ENCODE results near the gene PSMB4.
"Not testable (repeated sequence)": the region's sequence is repeated elsewhere in the genome, so short reads cannot be mapped to it uniquely, and the experiment has no call there.

The PSMB4 gene

GRCh38 chr1:151399324-151400171, at the start of gene PSMB4:
PSMB4 (plus strand) TSS chr1:151399573; CDS start chr1:151399588, 15 bp downstream.
- peak; percentile 30 to 69 (median 50) for DNase-seq

DNA sequence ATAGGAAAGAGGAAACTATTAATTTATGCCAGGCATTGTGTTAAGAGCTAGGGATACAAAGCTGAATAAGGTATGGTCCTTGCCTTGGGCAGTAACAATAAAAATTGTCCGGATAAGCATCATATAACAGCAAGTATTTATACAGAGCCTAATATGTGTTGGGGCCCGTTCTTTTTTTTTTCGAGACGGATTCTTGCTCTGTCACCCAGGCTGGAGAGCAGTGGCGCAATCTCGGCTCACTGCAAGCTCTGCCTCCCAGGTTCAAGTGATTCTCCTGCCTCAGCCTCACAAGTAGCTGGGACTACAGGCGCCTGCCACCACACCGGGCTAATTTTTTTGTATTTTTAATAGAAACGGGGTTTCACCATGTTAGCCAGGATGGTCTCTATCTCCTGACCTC, 49.0 kb upstream of the PSMB4 start:
- not testable (repeated sequence) for DNase-seq

DNA sequence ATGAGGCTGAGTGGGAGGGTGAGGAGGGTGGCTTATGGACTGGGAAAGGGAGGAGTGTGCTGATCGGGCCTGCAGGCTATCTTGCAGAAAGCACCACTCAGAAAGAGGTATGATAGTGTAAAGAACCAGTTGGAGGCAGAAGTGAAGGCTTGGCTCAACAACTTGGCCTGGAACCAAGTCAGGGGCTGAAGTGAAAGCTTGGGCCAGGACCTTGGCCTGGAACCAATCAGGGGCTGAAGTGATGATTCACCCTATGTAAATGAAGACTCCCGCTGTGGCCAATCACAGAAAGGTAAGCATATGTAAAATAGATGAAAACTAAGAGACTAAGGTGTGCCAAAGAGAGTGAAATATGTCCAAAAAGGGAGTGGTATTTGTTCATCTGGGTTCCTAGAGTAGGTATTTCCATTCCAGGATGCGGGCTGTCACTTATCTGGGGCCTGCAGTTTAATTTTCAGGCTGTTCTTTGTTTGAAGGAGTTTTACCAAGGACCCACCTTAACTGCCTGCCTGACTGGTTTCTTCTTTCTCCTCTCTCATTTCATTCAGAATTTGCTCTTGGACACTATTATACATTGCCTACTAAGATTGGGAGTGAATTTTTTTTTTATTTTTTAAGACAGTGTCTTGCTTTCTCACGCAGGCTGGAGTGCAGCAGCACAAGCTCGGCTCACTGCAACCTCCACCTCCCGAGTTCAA, 47.2 kb upstream of the PSMB4 start:
- no peak for DNase-seq

DNA sequence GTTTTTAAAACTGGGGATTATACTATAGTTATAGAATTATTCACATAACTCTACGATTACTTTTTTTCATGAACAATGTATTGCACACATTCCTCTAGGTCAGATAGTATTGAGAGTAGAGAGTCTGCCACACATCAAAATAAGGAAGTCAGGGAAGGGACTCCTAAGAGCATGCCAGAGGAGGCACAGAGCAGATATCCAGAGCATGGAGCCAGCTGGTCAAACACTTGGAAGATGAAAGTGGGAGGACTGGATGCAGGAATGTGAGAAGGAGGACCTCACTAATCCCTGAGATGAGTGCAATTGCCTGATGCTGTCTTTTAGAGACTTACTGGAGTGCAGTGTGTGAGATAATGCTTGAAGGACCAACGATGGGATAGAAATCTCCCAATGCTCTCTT, 42.7 kb upstream of the PSMB4 start:
- no peak for DNase-seq

- no peak for DNase-seq
Observed at GRCh38 chr1:151361883-151362282, 37.5 kb upstream of the PSMB4 start.

DNA sequence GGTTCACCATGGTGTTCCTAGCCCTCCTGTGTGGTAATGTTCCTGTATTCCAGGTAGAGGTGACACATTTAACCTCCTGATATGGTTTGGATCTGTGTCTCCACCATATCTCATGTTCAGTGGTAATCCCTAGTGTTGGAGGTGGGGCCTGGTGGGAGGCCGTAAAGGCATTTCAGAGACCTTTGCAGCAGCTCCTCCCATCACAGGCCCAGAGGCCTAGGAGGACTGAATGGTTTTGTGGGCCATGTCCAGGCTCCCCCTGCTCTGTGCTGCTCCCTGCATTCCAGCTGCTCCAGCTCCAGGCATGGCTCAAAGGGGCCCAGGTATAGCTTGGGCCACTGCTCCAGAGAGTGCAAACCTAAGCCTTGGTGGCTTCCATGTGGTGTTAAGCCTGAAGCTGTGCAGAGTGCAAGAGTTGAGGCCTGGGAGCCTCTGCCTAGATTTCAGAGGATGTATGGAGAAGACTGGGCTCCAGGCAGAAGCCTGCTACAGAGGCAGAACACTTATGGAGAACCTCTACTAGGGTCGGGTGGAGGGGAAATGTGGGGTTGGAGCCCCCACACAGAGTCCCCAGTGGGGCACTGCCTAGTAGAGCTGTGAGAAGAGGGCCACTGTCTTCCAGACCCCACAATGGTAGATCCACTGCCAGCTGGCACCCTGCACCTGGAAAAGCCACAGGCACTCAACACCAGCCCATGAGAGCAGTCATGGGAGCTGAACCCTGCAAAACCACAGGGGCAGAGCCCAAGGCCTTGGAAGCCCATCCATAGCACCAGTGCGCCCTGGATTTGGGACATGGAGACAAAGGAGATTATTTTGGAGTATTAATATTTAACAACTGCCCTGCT, 36.8 kb upstream of the PSMB4 start:
- no peak for DNase-seq

GRCh38 chr1:151364996-151365395, 34.4 kb upstream of the PSMB4 start:
- no peak for DNase-seq

DNA sequence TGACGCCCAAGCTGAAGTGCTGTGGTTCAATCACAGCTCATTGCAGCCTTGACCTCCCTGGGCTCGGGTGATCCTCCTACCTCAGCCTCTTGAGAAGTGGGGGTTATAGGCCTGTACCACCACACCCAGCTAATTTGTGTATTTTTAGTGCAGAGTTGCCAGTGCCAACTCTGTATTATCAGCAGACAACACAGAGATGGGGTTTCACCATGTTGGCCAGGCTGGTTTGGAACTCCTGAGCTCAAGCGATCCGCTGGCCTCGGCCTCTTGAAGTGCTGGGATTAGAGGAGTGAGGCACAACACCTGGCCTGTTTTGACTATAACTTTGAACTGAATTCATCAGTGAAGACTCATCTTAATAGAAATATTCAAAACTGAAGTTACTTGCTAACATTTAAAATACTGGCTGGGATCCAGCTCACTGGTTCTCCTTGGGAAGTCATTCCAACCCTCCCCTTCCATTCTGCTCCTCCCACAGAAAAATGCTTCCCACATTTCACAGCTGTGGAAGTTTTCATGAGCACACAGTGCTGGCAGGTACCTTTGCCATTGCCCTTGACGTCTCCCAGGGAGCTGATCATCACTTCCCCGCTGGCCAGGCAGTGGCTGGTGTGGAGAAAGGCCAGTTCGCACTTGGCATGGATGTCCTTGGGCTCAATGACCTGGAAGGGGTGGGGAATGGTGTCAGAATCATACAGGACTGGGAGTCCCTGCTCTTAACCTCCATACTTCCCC, 31.5 kb upstream of the PSMB4 start:
- DNase-seq = no peak

GRCh38 chr1:151368393-151369301, 30.7 kb upstream of the PSMB4 start:
- DNase-seq = no peak

DNA sequence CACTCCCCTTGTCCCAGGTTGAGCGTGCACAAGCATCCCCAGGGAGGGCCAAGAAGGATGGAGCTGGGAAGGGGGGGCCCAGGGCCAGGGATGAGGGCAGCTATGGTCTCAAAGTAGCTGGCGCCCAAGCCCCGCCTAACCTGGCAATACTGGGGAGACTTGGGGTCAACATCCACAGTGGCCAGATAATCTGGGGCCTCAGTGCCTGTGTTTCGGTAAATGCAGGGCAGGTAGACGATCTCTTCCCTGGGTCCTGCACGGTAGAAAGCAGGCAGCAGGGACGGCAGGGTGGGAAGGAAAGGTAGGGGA, 30.1 kb upstream of the PSMB4 start:
- no peak for DNase-seq

DNA sequence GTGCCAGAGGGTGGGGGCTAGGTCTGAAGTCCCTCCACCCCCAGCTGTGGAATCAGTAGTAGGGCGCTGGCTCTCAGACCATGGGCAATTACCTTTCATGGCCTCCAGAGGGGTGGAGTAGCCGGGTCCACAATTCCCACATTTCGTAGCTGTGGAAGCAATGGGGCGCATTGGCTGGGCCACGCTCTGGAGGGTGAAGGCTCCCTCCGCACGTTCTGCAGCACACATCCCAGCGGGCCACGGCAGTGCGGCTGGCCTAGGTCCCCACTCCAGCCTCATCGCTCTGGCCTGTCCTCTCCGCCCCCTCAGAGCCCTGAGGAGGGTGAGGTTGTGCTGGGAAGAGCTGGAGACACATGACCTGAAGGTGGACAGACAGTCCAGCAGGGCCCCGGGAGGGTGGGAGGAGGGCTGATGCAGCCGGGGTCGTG, 29.7 kb upstream of the PSMB4 start:
- DNase-seq = no peak

DNA sequence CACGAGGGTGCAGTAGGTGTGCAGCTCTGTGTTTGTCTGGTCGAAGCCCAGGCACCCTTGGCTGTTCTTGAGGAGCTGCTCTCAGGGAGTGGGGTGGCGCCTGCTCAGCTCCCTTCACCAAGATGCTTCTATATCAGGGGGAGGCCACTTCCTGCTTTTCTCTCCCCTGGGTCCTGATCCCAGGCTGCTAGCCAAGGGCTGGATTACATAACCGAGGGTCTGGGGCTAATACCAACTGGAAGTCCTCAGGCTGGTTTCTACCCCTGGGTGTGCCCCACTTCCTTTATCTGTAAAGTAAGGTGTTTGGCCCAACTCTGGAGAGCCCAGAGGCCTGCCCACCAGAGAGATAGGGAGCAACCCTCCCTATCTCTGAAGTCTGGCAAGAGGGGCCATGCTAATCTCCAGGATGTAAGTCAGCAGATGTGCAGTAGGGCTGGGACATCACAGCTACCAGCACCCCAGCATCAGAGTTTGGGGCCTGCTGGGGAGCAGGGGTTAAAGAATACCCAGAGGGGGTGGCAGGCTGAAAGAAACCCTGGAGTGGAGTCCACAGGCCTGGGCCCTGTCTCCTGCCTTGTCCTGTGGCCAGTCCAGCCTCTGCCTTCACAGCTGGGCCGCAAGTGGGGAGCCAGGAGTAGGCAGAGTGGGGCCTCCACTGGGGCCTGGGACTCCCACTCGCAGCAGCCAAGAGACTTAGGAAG, 29.0 kb upstream of the PSMB4 start:
- DNase-seq = no peak

GRCh38 chr1:151371370-151372057, 27.9 kb upstream of the PSMB4 start:
- DNase-seq = no peak

DNA sequence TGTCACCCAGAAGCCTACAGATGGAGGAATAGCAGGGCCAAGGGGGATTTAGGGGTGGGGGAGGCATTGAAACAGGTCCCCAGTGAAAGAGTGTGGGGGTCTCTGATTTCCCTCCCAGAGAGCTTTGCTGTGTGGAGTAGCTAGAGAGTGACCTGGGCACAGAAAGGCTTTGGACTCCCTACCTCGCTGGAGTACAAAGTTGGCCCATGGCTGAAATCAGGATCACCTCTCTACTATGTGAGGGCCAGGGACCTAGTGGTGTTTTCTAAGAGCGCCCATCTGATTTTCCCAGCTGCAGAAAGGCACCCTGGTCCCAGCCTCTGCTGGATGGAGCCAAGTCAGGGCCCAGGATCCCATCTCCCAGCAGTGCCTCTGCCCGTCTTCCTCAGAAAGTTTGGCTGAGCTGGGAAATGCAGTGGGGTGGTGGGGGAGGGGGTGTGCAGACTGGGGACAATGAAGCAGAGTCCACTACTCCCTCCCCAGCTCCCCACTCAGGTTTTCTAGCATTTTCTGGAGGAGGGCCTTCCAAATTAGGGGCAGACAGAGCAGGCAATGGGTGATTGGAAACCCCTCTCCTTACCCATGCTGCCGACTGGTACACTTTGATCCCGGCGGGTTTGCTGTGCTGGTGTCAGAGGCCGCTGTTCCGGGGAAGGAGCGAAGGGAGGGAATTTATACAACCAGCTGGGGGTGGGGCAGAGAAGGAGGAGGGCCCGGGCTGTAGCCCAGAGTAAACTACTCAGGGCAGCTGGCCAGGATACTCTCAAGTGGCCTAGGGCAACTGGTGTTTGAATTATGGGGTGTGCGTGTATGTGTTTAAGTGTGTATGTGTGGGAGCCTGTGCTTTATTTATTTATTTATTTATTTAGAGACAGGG, 27.1 kb upstream of the PSMB4 start, which contains the start of gene SELENBP1:
Gene SELENBP1, minus strand, starts transcription at position 648 of the 877 bp plus-strand sequence. Its CDS starts 64 bp downstream, at position 584.
- no peak for DNase-seq

DNA sequence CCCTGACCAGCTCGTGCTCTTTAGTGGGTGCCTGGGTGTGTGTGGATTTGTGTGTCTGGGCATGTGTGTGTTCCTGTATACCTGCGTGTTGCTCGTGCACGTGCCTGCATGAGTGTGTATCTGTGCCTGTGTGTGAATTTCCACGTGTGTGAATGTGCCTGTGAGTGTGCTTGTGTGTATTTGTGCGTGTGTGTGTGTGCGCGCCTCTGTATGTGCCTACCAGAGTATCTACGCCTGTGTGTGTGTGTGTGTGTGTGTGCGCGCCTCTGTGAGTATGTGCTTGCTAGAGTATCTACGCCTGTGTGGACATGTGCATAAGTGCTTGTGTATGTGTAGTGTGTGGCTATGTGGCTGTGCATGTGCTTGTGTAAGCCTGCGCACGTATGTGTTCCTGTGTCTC, 26.2 kb upstream of the PSMB4 start:
- no peak for DNase-seq

DNA sequence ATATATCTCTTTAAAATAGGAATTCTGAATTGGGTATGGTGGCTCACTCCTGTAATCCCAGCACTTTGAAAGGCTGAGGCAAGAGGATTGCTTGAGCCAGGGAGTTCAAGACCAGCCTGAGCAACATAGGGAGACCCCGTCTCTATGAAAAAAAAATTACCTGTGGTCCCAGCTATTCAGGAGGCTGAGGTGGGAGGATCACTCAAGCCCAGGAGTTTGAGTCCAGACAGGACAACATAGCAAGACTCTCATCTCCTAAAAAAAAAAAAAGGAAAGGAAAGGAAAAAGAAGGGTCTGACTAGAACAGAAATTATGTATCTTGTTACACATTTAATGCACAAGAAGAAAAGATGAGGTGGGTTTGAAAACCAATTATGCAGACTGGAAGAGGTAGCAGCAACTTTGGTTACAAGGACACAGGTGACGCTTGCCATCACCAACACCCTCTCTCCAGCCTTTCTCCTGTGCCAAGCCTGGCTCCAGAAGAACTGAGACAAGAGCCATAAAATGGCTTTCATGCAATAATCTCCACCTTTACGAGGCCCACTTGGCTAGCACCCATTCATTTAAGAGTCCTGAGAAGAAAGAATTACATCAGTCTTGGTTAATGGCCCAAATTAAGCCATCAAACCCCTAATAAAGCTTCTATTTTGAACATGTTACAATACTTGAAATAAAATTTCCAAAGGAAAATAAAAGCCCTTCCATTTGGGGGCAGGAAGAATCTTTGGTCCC, 22.1 kb upstream of the PSMB4 start:
- no peak for DNase-seq

DNA sequence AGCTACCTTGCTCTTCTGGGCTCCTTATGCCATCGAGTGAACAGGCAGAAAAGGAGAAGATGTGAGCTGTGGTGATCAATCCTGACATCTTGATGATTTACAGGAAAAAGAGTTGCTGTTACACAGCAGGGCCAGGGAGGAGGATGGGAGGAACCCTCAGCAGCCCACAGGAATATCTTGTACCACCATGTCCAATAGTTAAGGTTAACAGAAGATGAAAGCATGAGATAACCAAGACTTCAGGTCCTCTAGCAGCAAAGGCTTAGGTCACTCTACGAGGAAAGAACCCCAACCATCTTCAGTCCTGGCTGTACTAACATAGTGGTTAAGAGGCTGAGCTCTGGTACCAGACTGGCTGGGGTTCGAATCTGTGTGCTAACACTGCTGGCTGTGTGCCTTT, 14.8 kb upstream of the PSMB4 start:
- no peak for DNase-seq

- DNase-seq = no peak
Observed at GRCh38 chr1:151386002-151386401, 13.4 kb upstream of the PSMB4 start.
